Activated naive CD4-positive, alpha-beta T cell treated with anti-CD3 and anti-CD28 coated beads for 36 hours (primary cell): ENCODE measurements around the gene VEPH1. TPM values are rescaled to one million over a fixed set of nuclear protein-coding genes. Genes with fewer than 3 reads are reported as not detected.

Experiments used
- CTCF ChIA-PET: fragments of 350-600 bp; sonication (Branson Sonifier 250); formaldehyde crosslinking; loops from one replicate; lab custom pipeline; 2021; ENCODE audit warnings: antibody characterized with exemption; lab: Charles Lee
- DNase-seq: peaks from one replicate; pipeline ENCODE4 v3.0.0-alpha.2; 2020
- H3K27ac Mint-ChIP-seq: one replicate; pipeline ENCODE4 v1.8.0; 2021; ENCODE audit warnings: mild to moderate bottlenecking, mixed read lengths
- H3K27me3 Mint-ChIP-seq: one replicate; pipeline ENCODE4 v1.8.0; 2021; ENCODE audit warnings: low read depth, mixed read lengths
- H3K36me3 Mint-ChIP-seq: one replicate; pipeline ENCODE4 v1.8.0; 2021; ENCODE audit warnings: low read depth, mixed read lengths
- H3K4me1 Mint-ChIP-seq: one replicate; pipeline ENCODE4 v1.8.0; 2021; ENCODE audit warnings: low read depth, mixed read lengths
- H3K4me3 Mint-ChIP-seq: one replicate; pipeline ENCODE4 v1.8.0; 2021; ENCODE audit warnings: mild to moderate bottlenecking, moderate library complexity, mixed read lengths
- H3K9me3 Mint-ChIP-seq: one replicate; pipeline ENCODE4 v1.8.0; 2021; ENCODE audit warnings: mixed read lengths
- intact Hi-C: fragments of 100-400 bp; cut with micrococcal nuclease; formaldehyde crosslinking; loops from one replicate; pipeline ENCODE4 v1.15.1; 2023
- total RNA-seq, 2 experiments: library from RNA; stranded (reverse); gene quantifications; one replicate each; pipeline ENCODE4 v1.2.3, GENCODE V29; 2021

The VEPH1 gene
- total RNA-seq, 2 experiments from 2014 or later, result not detected

- no peaks in the 10 kb centered on the region for H3K9me3 Mint-ChIP-seq
- DNase-seq, result no peak
- no peak overlapping the region for H3K4me3 Mint-ChIP-seq
- H3K4me1 Mint-ChIP-seq, result no peaks in the 10 kb centered on the region
- peaks cover 17% of the 10 kb centered on the region for H3K27me3 Mint-ChIP-seq
- no peak overlapping the region for H3K27ac Mint-ChIP-seq
- intact Hi-C loops, result no loop called here
- CTCF ChIA-PET, result no interaction called here
- no peaks in the 10 kb centered on the region for H3K36me3 Mint-ChIP-seq
These were observed 38.9 kb downstream of the VEPH1 start for GRCh38 chr3:157464321-157464720.

GRCh38 chr3:157463816-157464215 is 39.4 kb downstream of the VEPH1 start:
- Mint-ChIP-seq H3K27me3 (peaks cover 20% of the 10 kb centered on the region), H3K36me3 (no peaks in the 10 kb centered on the region), H3K9me3 (no peaks in the 10 kb centered on the region), H3K4me1 (no peaks in the 10 kb centered on the region), H3K27ac (no peak overlapping the region), H3K4me3 (no peak overlapping the region)
- intact Hi-C loops, result no loop called here
- no peak for DNase-seq
- CTCF ChIA-PET, result no interaction called here

GRCh38 chr3:157460253-157460652 is 43.0 kb downstream of the VEPH1 start:
- Mint-ChIP-seq H3K9me3 (no peaks in the 10 kb centered on the region), H3K4me3 (no peak overlapping the region), H3K27ac (no peak overlapping the region), H3K36me3 (no peaks in the 10 kb centered on the region), H3K27me3 (peaks cover 26% of the 10 kb centered on the region), H3K4me1 (no peaks in the 10 kb centered on the region)
- no peak for DNase-seq
- CTCF ChIA-PET, result interaction anchor here (1.2 kb wide), 1 partner anchor 73 kb away, joined by 3 read pairs; no protein-coding TSS in a partner anchor
- intact Hi-C loops, result no loop called here

- CTCF ChIA-PET, result interaction anchor here (1.2 kb wide), 1 partner anchor 73 kb away, joined by 3 read pairs; no protein-coding TSS in a partner anchor
- Mint-ChIP-seq H3K9me3 (no peaks in the 10 kb centered on the region), H3K27me3 (peaks cover 26% of the 10 kb centered on the region), H3K4me1 (no peaks in the 10 kb centered on the region), H3K36me3 (no peaks in the 10 kb centered on the region), H3K4me3 (no peak overlapping the region), H3K27ac (no peak overlapping the region)
- no peak for DNase-seq
- intact Hi-C loops, result no loop called here
These were observed 43.5 kb downstream of the VEPH1 start for GRCh38 chr3:157459706-157460105.

- H3K36me3 Mint-ChIP-seq, result no peaks in the 10 kb centered on the region
- peaks cover 10% of the 10 kb centered on the region for H3K27me3 Mint-ChIP-seq
- no peaks in the 10 kb centered on the region for H3K4me1 Mint-ChIP-seq
- DNase-seq, result no peak
- no peak overlapping the region for H3K4me3 Mint-ChIP-seq
- H3K27ac Mint-ChIP-seq, result no peak overlapping the region
- CTCF ChIA-PET, result no interaction called here
- intact Hi-C loops, result no loop called here
- no peaks in the 10 kb centered on the region for H3K9me3 Mint-ChIP-seq
These were observed 49.4 kb downstream of the VEPH1 start for GRCh38 chr3:157453824-157454223.

GRCh38 chr3:157452097-157452496 is 51.1 kb downstream of the VEPH1 start:
- DNase-seq, result no peak
- Mint-ChIP-seq H3K4me3 (no peak overlapping the region), H3K36me3 (no peaks in the 10 kb centered on the region), H3K27me3 (peaks cover 6% of the 10 kb centered on the region), H3K27ac (no peak overlapping the region), H3K4me1 (no peaks in the 10 kb centered on the region), H3K9me3 (no peaks in the 10 kb centered on the region)
- CTCF ChIA-PET, result no interaction called here
- intact Hi-C loops, result no loop called here

- H3K27me3 Mint-ChIP-seq, result peaks cover 2% of the 10 kb centered on the region
- H3K27ac Mint-ChIP-seq, result no peak overlapping the region
- CTCF ChIA-PET, result no interaction called here
- H3K36me3 Mint-ChIP-seq, result no peaks in the 10 kb centered on the region
- no peak for DNase-seq
- H3K4me3 Mint-ChIP-seq, result no peak overlapping the region
- H3K4me1 Mint-ChIP-seq, result no peaks in the 10 kb centered on the region
- intact Hi-C loops, result no loop called here
- H3K9me3 Mint-ChIP-seq, result no peaks in the 10 kb centered on the region
These were observed 56.1 kb downstream of the VEPH1 start for GRCh38 chr3:157447026-157447694.

GRCh38 chr3:157445857-157446256 is 57.4 kb downstream of the VEPH1 start:
- Mint-ChIP-seq H3K36me3 (no peaks in the 10 kb centered on the region), H3K4me3 (no peak overlapping the region), H3K9me3 (no peaks in the 10 kb centered on the region), H3K27ac (no peak overlapping the region), H3K27me3 (peaks cover under 1% of the 10 kb centered on the region), H3K4me1 (no peaks in the 10 kb centered on the region)
- intact Hi-C loops, result no loop called here
- no peak for DNase-seq
- CTCF ChIA-PET, result no interaction called here

GRCh38 chr3:157444797-157445184 is 58.4 kb downstream of the VEPH1 start:
- H3K4me3 Mint-ChIP-seq, result no peak overlapping the region
- no peak overlapping the region for H3K27ac Mint-ChIP-seq
- DNase-seq, result no peak
- H3K9me3 Mint-ChIP-seq, result no peaks in the 10 kb centered on the region
- no peaks in the 10 kb centered on the region for H3K27me3 Mint-ChIP-seq
- no peaks in the 10 kb centered on the region for H3K36me3 Mint-ChIP-seq
- intact Hi-C loops, result no loop called here
- no peaks in the 10 kb centered on the region for H3K4me1 Mint-ChIP-seq
- CTCF ChIA-PET, result interaction anchor here (1.3 kb wide), 1 partner anchor 12 kb away, joined by 3 read pairs; no protein-coding TSS in a partner anchor

GRCh38 chr3:157443905-157444796 is 59.1 kb downstream of the VEPH1 start:
- no peaks in the 10 kb centered on the region for H3K4me1 Mint-ChIP-seq
- no peaks in the 10 kb centered on the region for H3K9me3 Mint-ChIP-seq
- CTCF ChIA-PET, result interaction anchor here (1.3 kb wide), 1 partner anchor 11 kb away, joined by 3 read pairs; no protein-coding TSS in a partner anchor
- H3K36me3 Mint-ChIP-seq, result no peaks in the 10 kb centered on the region
- no peak overlapping the region for H3K27ac Mint-ChIP-seq
- intact Hi-C loops, result no loop called here
- no peak for DNase-seq
- peaks cover under 1% of the 10 kb centered on the region for H3K27me3 Mint-ChIP-seq
- H3K4me3 Mint-ChIP-seq, result no peak overlapping the region

- no peaks in the 10 kb centered on the region for H3K9me3 Mint-ChIP-seq
- peaks cover 11% of the 10 kb centered on the region for H3K27me3 Mint-ChIP-seq
- no peaks in the 10 kb centered on the region for H3K36me3 Mint-ChIP-seq
- no peaks in the 10 kb centered on the region for H3K4me1 Mint-ChIP-seq
- CTCF ChIA-PET, result no interaction called here
- DNase-seq, result no peak
- H3K27ac Mint-ChIP-seq, result no peak overlapping the region
- no peak overlapping the region for H3K4me3 Mint-ChIP-seq
- intact Hi-C loops, result no loop called here
These were observed 60.5 kb downstream of the VEPH1 start for GRCh38 chr3:157442729-157443128.

- H3K27ac Mint-ChIP-seq, result no peak overlapping the region
- intact Hi-C loops, result no loop called here
- H3K9me3 Mint-ChIP-seq, result no peaks in the 10 kb centered on the region
- H3K36me3 Mint-ChIP-seq, result no peaks in the 10 kb centered on the region
- DNase-seq, result no peak
- peaks cover 10% of the 10 kb centered on the region for H3K4me1 Mint-ChIP-seq
- H3K27me3 Mint-ChIP-seq, result peaks cover 20% of the 10 kb centered on the region
- CTCF ChIA-PET, result no interaction called here
- no peak overlapping the region for H3K4me3 Mint-ChIP-seq
These were observed 62.1 kb downstream of the VEPH1 start for GRCh38 chr3:157441102-157441624.
